Stimulated activated CD8-positive, alpha-beta memory T cell treated with anti-CD3 and anti-CD28 coated beads, Interleukin-4, amount 100 ng/mL, for 1 hour (primary cell): ENCODE results near the gene DDX4.

Source experiments
- DNase-seq, 2 donors: peaks; one replicate each; pipeline ENCODE4 v3.0.0-alpha.2; 2020; ENCODE audit warnings: low read depth in 2 of 2, low spot score in 1 of 2

The DDX4 gene

GRCh38 chr5:55820488-55820887 lies 82.6 kb downstream of the DDX4 start:
- no peak for DNase-seq

- DNase-seq: no peak
Measured at GRCh38 chr5:55821731-55822512, 84.1 kb downstream of the DDX4 start.

- no peak for DNase-seq
Measured at GRCh38 chr5:55823151-55823796, 85.4 kb downstream of the DDX4 start.

GRCh38 chr5:55829956-55830355 lies 92.1 kb downstream of the DDX4 start:
- no peak for DNase-seq

- DNase-seq: no peak
Measured at GRCh38 chr5:55832446-55832845, 94.6 kb downstream of the DDX4 start.

- DNase-seq: no peak
Measured at GRCh38 chr5:55836191-55836590, 98.3 kb downstream of the DDX4 start.

GRCh38 chr5:55841976-55842375 lies 104.1 kb downstream of the DDX4 start:
- DNase-seq: no peak

- no peak for DNase-seq
Measured at GRCh38 chr5:55847837-55848236, 110.0 kb downstream of the DDX4 start.

GRCh38 chr5:55848783-55849182 lies 110.9 kb downstream of the DDX4 start:
- no peak for DNase-seq

GRCh38 chr5:55850839-55851674 lies 113.2 kb downstream of the DDX4 start, which contains the start of gene IL31RA:
IL31RA (plus strand) TSS chr5:55851357; CDS start chr5:55851571, 214 bp downstream.
- DNase-seq: no peak

GRCh38 chr5:55851675-55851979 lies 113.8 kb downstream of the DDX4 start:
- DNase-seq: no peak

GRCh38 chr5:55852503-55852902 lies 114.6 kb downstream of the DDX4 start:
- no peak for DNase-seq

GRCh38 chr5:55853041-55853670 lies 115.3 kb downstream of the DDX4 start:
- no peak for DNase-seq

- DNase-seq: no peak
Measured at GRCh38 chr5:55853818-55854217, 116.0 kb downstream of the DDX4 start.

- no peak for DNase-seq
Measured at GRCh38 chr5:55855509-55855908, 117.6 kb downstream of the DDX4 start.

- no peak for DNase-seq
Measured at GRCh38 chr5:55856516-55857246, 118.8 kb downstream of the DDX4 start.

- DNase-seq: no peak
Measured at GRCh38 chr5:55857247-55857640, 119.4 kb downstream of the DDX4 start.

- no peak for DNase-seq
Measured at GRCh38 chr5:55858104-55858503, 120.2 kb downstream of the DDX4 start.

- no peak for DNase-seq
Measured at GRCh38 chr5:55860288-55860687, 122.4 kb downstream of the DDX4 start.

GRCh38 chr5:55860709-55861108 lies 122.8 kb downstream of the DDX4 start:
- no peak for DNase-seq
